PC-9 (cell line): Measurements from ENCODE around the gene DLEU7. TPM values are rescaled to one million over a fixed set of nuclear protein-coding genes. Genes with fewer than 3 reads are reported as not detected.

Source experiments
- BruUV-seq: library from RNA; stranded (reverse); fragments of 400-500 nt; replicated peaks from 2 replicates; lab custom pipeline; 2021; lab: Mats Ljungman, UMichigan
- CTCF ChIA-PET: fragments of 300-600 bp; sonication (Branson Sonifier 250); formaldehyde crosslinking; loops from one replicate; lab custom pipeline; 2022; ENCODE audit warnings: antibody characterized with exemption; lab: Charles Lee
- POLR2A ChIA-PET: fragments of 300-600 bp; sonication (Branson Sonifier 250); formaldehyde crosslinking; loops from one replicate; lab custom pipeline; 2022; ENCODE audit warnings: antibody characterized with exemption; ENCODE audit not compliant: unreplicated experiment; lab: Charles Lee
- DNase-seq, 2 experiments: peaks; one replicate each; pipeline versions ENCODE4 v3.0.0 to v3.0.0-alpha.2; 2015 to 2022; ENCODE audit warnings: mixed read lengths in 1 of 2
- H2AFZ ChIP-seq: fragments of 200-600 bp; sonication (generic); 2 replicates; pipeline ENCODE4 v1.8.1; 2017; ENCODE audit warnings: antibody characterized with exemption
- H3F3A ChIP-seq: fragments of 200-600 bp; sonication (generic); 2 replicates; pipeline ENCODE4 v1.8.1; 2017; ENCODE audit warnings: antibody characterized with exemption, mild to moderate bottlenecking, low read depth; ENCODE audit not compliant: insufficient read depth
- H3K27ac ChIP-seq: fragments of 200-600 bp; sonication (generic); 2 replicates; pipeline ENCODE4 v1.6.1; 2016; ENCODE audit warnings: mixed run types
- H3K27me3 ChIP-seq: fragments of 200-600 bp; sonication (generic); 2 replicates; pipeline ENCODE4 v1.6.1; 2016; ENCODE audit warnings: low read depth, mixed run types; ENCODE audit not compliant: insufficient read depth
- H3K36me3 ChIP-seq: fragments of 200-600 bp; sonication (generic); 2 replicates; pipeline ENCODE4 v1.6.1; 2016; ENCODE audit warnings: low read depth, mixed run types
- H3K4me1 ChIP-seq: fragments of 200-600 bp; sonication (generic); replicated peaks from 2 replicates; pipeline ENCODE4 v1.6.1; 2016; ENCODE audit warnings: mixed run types; ENCODE audit not compliant: insufficient read depth
- H3K4me2 ChIP-seq: fragments of 200-600 bp; sonication (generic); 2 replicates; pipeline ENCODE4 v1.6.1; 2017; ENCODE audit warnings: mixed run types
- H3K4me3 ChIP-seq: fragments of 200-600 bp; sonication (generic); 2 replicates; pipeline ENCODE4 v1.6.1; 2016; ENCODE audit warnings: mixed run types
- H3K79me2 ChIP-seq: fragments of 200-600 bp; sonication (generic); 2 replicates; pipeline ENCODE4 v1.6.1; 2017; ENCODE audit warnings: low read depth, mixed run types
- H3K9me2 ChIP-seq: fragments of 200-600 bp; sonication (generic); 2 replicates; pipeline ENCODE4 v1.8.1; 2017; ENCODE audit warnings: mild to moderate bottlenecking; ENCODE audit not compliant: insufficient read depth
- H3K9me3 ChIP-seq: fragments of 200-600 bp; sonication (generic); 2 replicates; pipeline ENCODE4 v1.8.1; 2016; ENCODE audit warnings: low read depth; ENCODE audit not compliant: insufficient read depth
- H4K20me1 ChIP-seq: fragments of 200-600 bp; sonication (generic); 2 replicates; pipeline ENCODE4 v1.8.1; 2017; ENCODE audit not compliant: insufficient read depth
- EZH2 ChIP-seq: fragments of 200-600 bp; sonication (generic); IDR thresholded peaks from 2 replicates; pipeline ENCODE4 v1.8.0; 2017; ENCODE audit warnings: antibody characterized with exemption, low read depth
- intact Hi-C: fragments of 100-400 bp; cut with micrococcal nuclease; formaldehyde crosslinking; loops from one replicate; pipeline ENCODE4 v1.10.0; 2022; ENCODE audit not compliant: unreplicated experiment
- total RNA-seq: library from RNA; stranded (reverse); gene quantifications from 2 replicates; pipeline ENCODE4 v1.2.3, GENCODE V29; 2021
- TF ChIP-seq, protein P1 (sequence below): fragments of 200-600 bp; sonication (generic); conservative IDR thresholded peaks from 2 replicates; pipeline ENCODE4 v1.6.1; 2017; ENCODE audit warnings: mixed run types, antibody characterized with exemption, mild to moderate bottlenecking, moderate library complexity

Gene DLEU7
- total RNA-seq, 1 experiment from 2014 or later = not detected

DNA sequence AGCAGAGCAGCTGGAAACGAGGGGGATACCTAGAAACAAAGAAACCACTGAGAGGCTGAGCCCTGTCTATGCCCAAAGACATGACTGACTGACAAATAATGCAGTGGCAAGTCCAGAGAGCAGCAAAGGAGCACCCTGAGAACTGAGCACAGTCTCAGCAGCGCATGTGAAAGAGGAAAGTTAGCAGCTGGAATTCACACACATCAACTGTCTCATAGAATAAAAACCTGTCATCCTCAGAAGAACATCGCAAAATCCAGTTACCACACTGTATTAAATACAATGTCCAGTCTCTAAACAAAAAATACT lies 24.1 kb upstream of the DLEU7 start:
- POLR2A ChIA-PET = no interaction called here
- H3K9me3 ChIP-seq = no peaks in the 10 kb centered on the region
- TF ChIP-seq, protein P1, sequence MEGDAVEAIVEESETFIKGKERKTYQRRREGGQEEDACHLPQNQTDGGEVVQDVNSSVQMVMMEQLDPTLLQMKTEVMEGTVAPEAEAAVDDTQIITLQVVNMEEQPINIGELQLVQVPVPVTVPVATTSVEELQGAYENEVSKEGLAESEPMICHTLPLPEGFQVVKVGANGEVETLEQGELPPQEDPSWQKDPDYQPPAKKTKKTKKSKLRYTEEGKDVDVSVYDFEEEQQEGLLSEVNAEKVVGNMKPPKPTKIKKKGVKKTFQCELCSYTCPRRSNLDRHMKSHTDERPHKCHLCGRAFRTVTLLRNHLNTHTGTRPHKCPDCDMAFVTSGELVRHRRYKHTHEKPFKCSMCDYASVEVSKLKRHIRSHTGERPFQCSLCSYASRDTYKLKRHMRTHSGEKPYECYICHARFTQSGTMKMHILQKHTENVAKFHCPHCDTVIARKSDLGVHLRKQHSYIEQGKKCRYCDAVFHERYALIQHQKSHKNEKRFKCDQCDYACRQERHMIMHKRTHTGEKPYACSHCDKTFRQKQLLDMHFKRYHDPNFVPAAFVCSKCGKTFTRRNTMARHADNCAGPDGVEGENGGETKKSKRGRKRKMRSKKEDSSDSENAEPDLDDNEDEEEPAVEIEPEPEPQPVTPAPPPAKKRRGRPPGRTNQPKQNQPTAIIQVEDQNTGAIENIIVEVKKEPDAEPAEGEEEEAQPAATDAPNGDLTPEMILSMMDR = no peak
- TF ChIP-seq EZH2 = no peak

DNA sequence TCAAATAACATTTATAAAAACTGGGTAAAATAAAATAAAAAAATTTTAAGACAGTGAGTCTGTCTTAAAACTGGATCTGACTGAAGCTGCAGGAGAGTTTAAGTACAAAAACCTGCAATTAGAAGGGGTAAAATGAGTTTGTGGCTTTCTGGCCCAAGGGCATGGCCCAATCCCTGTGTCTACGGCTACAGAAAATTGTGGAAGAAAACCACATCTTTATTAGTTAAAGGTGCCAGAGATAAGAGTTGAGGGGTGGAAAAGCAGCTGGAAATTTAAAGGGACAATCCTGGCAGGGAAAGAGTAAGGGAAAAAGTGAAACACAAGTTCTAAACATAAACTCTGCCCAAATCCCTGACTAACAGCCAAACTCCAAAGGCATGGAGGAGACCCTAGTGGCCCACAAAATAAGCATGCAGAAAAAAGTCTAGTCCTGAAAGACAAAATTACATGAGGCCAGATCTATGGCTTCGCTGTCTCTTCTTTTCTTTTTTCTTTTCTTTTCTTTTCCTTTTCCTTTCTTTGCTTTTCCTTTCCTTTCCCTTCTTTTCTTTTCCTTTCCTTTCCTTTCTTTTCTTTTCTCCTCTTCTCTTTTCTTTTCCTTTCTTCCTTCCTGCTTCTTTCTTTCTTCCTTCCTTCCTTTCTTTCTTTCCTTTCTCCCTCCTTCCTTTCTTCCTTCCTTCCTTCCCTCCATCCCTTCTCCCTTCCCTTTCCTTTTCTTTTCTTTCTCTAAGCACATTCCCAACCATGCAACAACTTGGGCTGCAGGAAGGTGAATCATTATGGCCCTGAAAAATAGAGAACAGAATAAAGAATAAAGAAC lies 23.5 kb upstream of the DLEU7 start:
- Histone ChIP-seq H3K9me3 (no peaks in the 10 kb centered on the region), H3K4me2 (no peak overlapping the region), H3K4me3 (no peak overlapping the region), H4K20me1 (no peaks in the 10 kb centered on the region), H2AFZ (no peak overlapping the region), H3K27me3 (no peaks in the 10 kb centered on the region), H3K79me2 (no peaks in the 10 kb centered on the region), H3K36me3 (no peaks in the 10 kb centered on the region), H3F3A (no peaks in the 10 kb centered on the region), H3K9me2 (no peaks in the 10 kb centered on the region; the same call in 1 of the 2 replicates), H3K27ac (no peak overlapping the region), H3K4me1 (no peaks in the 10 kb centered on the region)
- ChIA-PET POLR2A (no interaction called here), CTCF (no interaction called here)
- DNase-seq = no peak
- intact Hi-C loops = no loop called here
- TF ChIP-seq EZH2 = no peak
- TF ChIP-seq, protein P1 = no peak
- no TSS peak for BruUV-seq

More for the DNA sequence above, 24.1 kb upstream of the DLEU7 start:
- Histone ChIP-seq H3K9me2 (no peaks in the 10 kb centered on the region; the same call in 1 of the 2 replicates), H4K20me1 (no peaks in the 10 kb centered on the region), H3K36me3 (no peaks in the 10 kb centered on the region), H3K27me3 (no peaks in the 10 kb centered on the region), H3K4me1 (no peaks in the 10 kb centered on the region), H3K4me3 (no peak overlapping the region), H3K79me2 (no peaks in the 10 kb centered on the region), H3K27ac (no peak overlapping the region), H3K4me2 (no peak overlapping the region), H3F3A (no peaks in the 10 kb centered on the region), H2AFZ (no peak overlapping the region)
- CTCF ChIA-PET = no interaction called here
- intact Hi-C loops = no loop called here
- DNase-seq = no peak
- BruUV-seq = no TSS peak

DNA sequence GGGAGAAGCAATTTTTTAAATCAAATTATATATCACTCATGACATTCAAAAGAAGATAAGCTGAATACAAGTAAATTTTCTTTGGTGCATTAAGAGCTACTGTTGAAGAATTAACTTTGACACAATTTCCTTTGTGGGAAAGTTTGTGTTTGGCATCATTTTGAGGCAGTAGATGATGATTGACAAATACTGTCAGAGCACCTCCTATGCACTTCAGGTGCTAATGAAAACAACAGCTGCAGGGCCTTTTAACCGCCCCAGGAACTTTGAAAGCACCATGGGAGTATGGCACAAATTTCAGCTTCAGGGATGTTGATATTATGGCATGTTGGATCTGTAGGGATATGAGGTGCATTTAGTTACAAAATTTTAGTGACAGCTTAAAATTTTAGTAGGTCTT lies 21.0 kb upstream of the DLEU7 start:
- no TSS peak for BruUV-seq
- no peak for DNase-seq
- no peaks in the 10 kb centered on the region for H3K79me2 ChIP-seq
- H4K20me1 ChIP-seq = no peaks in the 10 kb centered on the region
- intact Hi-C loops = no loop called here
- TF ChIP-seq EZH2 = no peak
- TF ChIP-seq, protein P1 = no peak
- H3K4me3 ChIP-seq = no peak overlapping the region
- H3K4me2 ChIP-seq = no peak overlapping the region
- CTCF ChIA-PET = interaction anchor here (0.6 kb wide), 1 partner anchor 293 kb away, joined by 5 read pairs; no protein-coding TSS in a partner anchor
- no peaks in the 10 kb centered on the region for H3K36me3 ChIP-seq
- no peak overlapping the region for H2AFZ ChIP-seq
- H3K4me1 ChIP-seq = no peaks in the 10 kb centered on the region
- no peaks in the 10 kb centered on the region for H3F3A ChIP-seq
- POLR2A ChIA-PET = interaction anchor here (0.6 kb wide), 1 partner anchor 24 kb away, joined by 4 read pairs; no protein-coding TSS in a partner anchor
- H3K27ac ChIP-seq = no peak overlapping the region
- H3K9me2 ChIP-seq = peaks cover 6% of the 10 kb centered on the region; the same call in 1 of the 2 replicates
- no peaks in the 10 kb centered on the region for H3K9me3 ChIP-seq
- H3K27me3 ChIP-seq = 0 out of 2 replicates have a peak, but pooled peaks cover 4% of the 10 kb centered on the region
